Spleen (tissue), 11 donors: ENCODE data around the gene CPN2. TPM values are rescaled to one million over a fixed set of nuclear protein-coding genes. Genes with fewer than 3 reads are reported as not detected.

Experiments
- DNase-seq: peaks from one replicate; pipeline ENCODE4 v3.0.0-alpha.2; 2020
- H3K27ac ChIP-seq, 8 donors: fragments of 200-600 bp; sonication (generic) in 7 of 8; 1 replicate in 4 of 8; 2 replicates in 4 of 8; pipeline versions ENCODE4 v1.5.0 to v1.8.0; 2016 to 2021; ENCODE audit warnings: inconsistent platforms in 4 of 8, mild to moderate bottlenecking in 4 of 8, moderate library complexity in 1 of 8
- H3K27me3 ChIP-seq, 7 donors: fragments of 200-600 bp; sonication (generic) in 6 of 7; replicated peaks in 1 of 7; 1 replicate in 4 of 7; 2 replicates in 3 of 7; pipeline versions ENCODE4 v1.5.0 to v1.8.0; 2016 to 2021; ENCODE audit warnings: inconsistent platforms in 3 of 7, mild to moderate bottlenecking in 1 of 7
- H3K36me3 ChIP-seq, 6 donors: fragments of 200-600 bp; sonication (generic) in 5 of 6; 1 replicate in 4 of 6; 2 replicates in 2 of 6; pipeline versions ENCODE4 v1.5.0 to v1.8.0; 2016 to 2021; ENCODE audit warnings: inconsistent platforms in 2 of 6
- H3K4me1 ChIP-seq, 6 donors: fragments of 200-600 bp; sonication (generic) in 5 of 6; 1 replicate in 3 of 6; 2 replicates in 3 of 6; pipeline versions ENCODE4 v1.5.0 to v1.8.0; 2016 to 2021; ENCODE audit warnings: inconsistent platforms in 3 of 6
- H3K4me3 ChIP-seq, 8 donors: fragments of 200-600 bp; sonication (generic) in 7 of 8; 1 replicate in 4 of 8; 2 replicates in 4 of 8; pipeline versions ENCODE4 v1.5.0 to v1.8.0; 2016 to 2021; ENCODE audit warnings: inconsistent platforms in 4 of 8, mild to moderate bottlenecking in 4 of 8, moderate library complexity in 2 of 8
- H3K9me3 ChIP-seq, 8 donors: fragments of 200-600 bp; sonication (generic) in 7 of 8; 1 replicate in 4 of 8; 2 replicates in 4 of 8; pipeline versions ENCODE4 v1.5.0 to v1.8.0; 2016 to 2021; ENCODE audit warnings: inconsistent platforms in 4 of 8
- CTCF ChIP-seq, 11 experiments: fragments of 200-600 bp in 7 of 11; fragments of 450-650 bp in 4 of 11; sonication (generic) in 4 of 11; IDR thresholded peaks in 8 of 11; conservative IDR thresholded peaks in 3 of 11; 1 replicate in 7 of 11; 2 replicates in 4 of 11; pipeline versions ENCODE4 v1.4.0 to v1.8.0; 2016 to 2021; ENCODE audit warnings: antibody characterized with exemption in 11 of 11, inconsistent platforms in 4 of 11, mild to moderate bottlenecking in 1 of 11
- POLR2A ChIP-seq, 3 donors: fragments of 450-650 bp; IDR thresholded peaks; one replicate each; pipeline ENCODE4 v1.5.1; 2017; ENCODE audit warnings: antibody characterized with exemption in 3 of 3, mild to moderate bottlenecking in 1 of 3
- POLR2AphosphoS5 ChIP-seq, 3 donors: sonication (generic); formaldehyde crosslinking; IDR thresholded peaks; one replicate each; pipeline ENCODE4 v1.5.1; 2017; ENCODE audit warnings: antibody characterized with exemption in 3 of 3
- WGBS, 5 donors: extraction: QIAGEN DNeasy Blood & Tissue Kit in 3 of 5; methylation state at CpG; one replicate each; pipeline versions ENCODE4 v1.1.5 to v1.1.7; 2013 to 2018; 5-methylcytosine and 5-hydroxymethylcytosine counted together
- intact Hi-C: fragments of 100-400 bp; cut with DNase I; formaldehyde crosslinking; loops from one replicate; pipeline ENCODE4 v1.15.0; 2023; ENCODE audit warnings: low total_unique reads
- polyA plus RNA-seq, 3 donors: library from polyadenylated mRNA; stranded (reverse); fragments of 200-250 nt; gene quantifications; one replicate each; pipeline ENCODE4 v1.2.1, GENCODE V29; 2013
- total RNA-seq, 7 donors: library from RNA; depleted of rRNA in 3 of 7; stranded (reverse); fragments of >200 nt in 3 of 7; fragmentation: NEBNext Ultra II Directional in 4 of 7; extraction: Animal tissue kit (Norgen Biotek cat#: 25700) in 4 of 7; gene quantifications; one replicate each; pipeline versions ENCODE4 v1.1.0 to v1.2.1, GENCODE V29; 2016 to 2021
- donor health status: healthy with polysubstance abuse.
- donor health status: DM: no; HTN: no; CAD: no; lungs with moderate emphysema.
- donor health status: DM: no; HTN: no; CAD: no.
- donor health status: Bipolar disorder and iron deficiency.
- donor health status: healthy.
- donor health status: DM: no; HTN: no; CAD: no.
- donor health status: DM: yes; HTN: yes; CAD: no.

The CPN2 gene
- total and polyA plus RNA-seq, 10 donors = 0.26 to 4.4 (median 0.76) TPM

DNA sequence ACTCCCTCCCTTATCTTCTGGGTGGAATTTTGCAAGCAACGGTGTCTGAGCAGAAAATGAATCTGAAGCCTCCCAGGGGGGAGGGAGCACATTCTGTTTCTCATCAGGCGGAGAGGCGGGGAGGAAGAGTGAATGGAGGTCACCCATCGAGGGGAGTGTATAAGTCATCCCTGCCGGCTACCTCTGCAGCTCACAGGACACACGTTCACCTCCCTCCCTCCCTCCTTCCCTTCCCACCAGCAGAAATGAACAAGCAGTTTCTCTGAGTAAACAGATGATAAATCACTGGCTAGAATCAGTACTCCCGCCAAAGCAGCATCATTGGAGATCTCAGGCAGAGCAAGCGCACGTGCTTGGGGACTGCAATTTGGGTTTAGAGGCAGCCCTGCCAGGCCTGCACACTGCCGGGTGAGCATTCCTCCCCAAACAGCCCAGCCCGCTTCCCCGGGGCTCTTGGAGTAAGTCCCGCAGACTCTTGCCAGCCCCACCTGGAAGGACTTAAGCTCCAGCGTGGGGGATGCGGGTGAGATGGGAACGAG is 38.3 kb downstream of the CPN2 start:
- 26 to 48% (median 42%) methylated on average over 10 to 16 of the region's 16 CpGs for WGBS, 5 donors
- peak; percentile 73 for DNase-seq
- H3K27ac ChIP-seq = no peak overlapping the region
- H3K27me3 ChIP-seq = peaks cover 0 to 66% (median 12%) of the 10 kb centered on the region in 7 donors
- H3K36me3 ChIP-seq = no peaks in the 10 kb centered on the region
- intact Hi-C loops = loop anchor here (5.0 kb wide), 1 partner anchor 526 kb away; no protein-coding TSS in a partner anchor
- H3K4me1 ChIP-seq = peaks cover 15 to 59% (median 37%) of the 10 kb centered on the region in 6 donors
- TF ChIP-seq POLR2AphosphoS5 (IDR thresholded peaks at IDR 0.05) (no peak), POLR2A (IDR thresholded peaks at IDR 0.05) (no peak), CTCF (IDR thresholded peaks at IDR 0.05 in 8 of 11, conservative IDR thresholded peaks at IDR 0.05 in 3 of 11) (no peak)
- H3K9me3 ChIP-seq = no peaks in the 10 kb centered on the region
- H3K4me3 ChIP-seq = no peak overlapping the region

DNA sequence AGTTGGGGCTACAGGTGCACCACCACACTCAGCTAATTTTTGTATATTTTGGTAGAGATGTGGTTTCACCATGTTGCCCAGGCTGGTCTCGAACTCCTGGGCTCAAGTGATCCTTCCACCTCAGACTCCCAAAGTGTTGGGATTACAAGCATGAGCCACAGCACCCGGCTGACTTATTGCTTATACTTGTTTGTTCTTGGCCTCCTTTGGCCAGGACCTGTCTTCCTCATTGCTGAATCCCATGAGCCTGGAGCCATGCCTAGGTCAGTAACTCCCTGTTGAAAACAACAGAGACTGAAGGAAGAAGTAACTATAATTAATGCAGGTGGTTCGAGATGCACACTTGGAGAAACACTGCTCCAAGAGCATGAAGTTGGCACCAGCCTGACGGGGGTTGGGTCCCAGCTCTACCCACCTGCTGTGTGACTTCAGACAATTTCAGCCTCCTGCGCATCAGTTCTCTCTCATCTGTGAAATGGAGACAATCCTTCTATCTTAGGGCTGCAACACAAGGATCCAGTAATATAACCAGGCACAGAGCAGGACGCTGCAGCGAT is 38.9 kb downstream of the CPN2 start:
- WGBS, 5 donors = 66 to 79% (median 70%) methylated on average over 7 of the region's 7 CpGs
- TF ChIP-seq CTCF (IDR thresholded peaks at IDR 0.05 in 8 of 11, conservative IDR thresholded peaks at IDR 0.05 in 3 of 11) = no peak
- TF ChIP-seq POLR2AphosphoS5 (IDR thresholded peaks at IDR 0.05) = no peak
- TF ChIP-seq POLR2A (IDR thresholded peaks at IDR 0.05) = no peak
- H3K4me3 ChIP-seq = no peak overlapping the region
- intact Hi-C loops = loop anchor here (5.0 kb wide), 1 partner anchor 525 kb away; no protein-coding TSS in a partner anchor
- H3K27me3 ChIP-seq = peaks cover 0 to 66% (median 12%) of the 10 kb centered on the region in 7 donors
- no peaks in the 10 kb centered on the region for H3K36me3 ChIP-seq
- no peak overlapping the region for H3K27ac ChIP-seq
- H3K9me3 ChIP-seq = no peaks in the 10 kb centered on the region
- peaks cover 16 to 65% (median 42%) of the 10 kb centered on the region in 6 donors for H3K4me1 ChIP-seq
- peak; percentile 53 for DNase-seq

DNA sequence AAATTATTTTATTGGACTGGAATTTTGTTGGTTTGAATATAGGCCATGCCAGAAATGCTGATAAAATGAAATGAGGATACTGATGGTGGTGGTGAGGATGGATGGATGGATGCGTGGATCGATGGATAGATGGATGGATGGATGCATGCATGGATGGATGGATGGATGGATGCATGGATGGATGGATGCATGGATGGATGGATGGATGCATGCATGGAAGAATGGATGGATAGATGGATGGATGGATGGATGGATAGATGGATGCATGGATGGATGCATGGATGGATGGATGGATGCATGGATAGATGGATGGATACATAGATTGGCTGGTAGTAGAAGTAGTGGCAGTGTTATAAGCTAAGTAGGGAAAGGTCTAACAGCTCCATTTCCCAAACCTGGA is 40.1 kb downstream of the CPN2 start:
- no peak overlapping the region for H3K27ac ChIP-seq
- peaks cover 26 to 73% (median 51%) of the 10 kb centered on the region in 6 donors for H3K4me1 ChIP-seq
- DNase-seq = no peak
- intact Hi-C loops = loop anchor here (5.0 kb wide), 1 partner anchor 524 kb away; no protein-coding TSS in a partner anchor
- H3K27me3 ChIP-seq = peaks cover 0 to 66% (median 3%) of the 10 kb centered on the region in 7 donors
- H3K9me3 ChIP-seq = no peaks in the 10 kb centered on the region
- no peak overlapping the region for H3K4me3 ChIP-seq
- no peaks in the 10 kb centered on the region for H3K36me3 ChIP-seq
- TF ChIP-seq POLR2A (IDR thresholded peaks at IDR 0.05) = no peak
- 95 to 99% (median 97%) methylated on average over 2 of the region's 2 CpGs for WGBS, 5 donors

DNA sequence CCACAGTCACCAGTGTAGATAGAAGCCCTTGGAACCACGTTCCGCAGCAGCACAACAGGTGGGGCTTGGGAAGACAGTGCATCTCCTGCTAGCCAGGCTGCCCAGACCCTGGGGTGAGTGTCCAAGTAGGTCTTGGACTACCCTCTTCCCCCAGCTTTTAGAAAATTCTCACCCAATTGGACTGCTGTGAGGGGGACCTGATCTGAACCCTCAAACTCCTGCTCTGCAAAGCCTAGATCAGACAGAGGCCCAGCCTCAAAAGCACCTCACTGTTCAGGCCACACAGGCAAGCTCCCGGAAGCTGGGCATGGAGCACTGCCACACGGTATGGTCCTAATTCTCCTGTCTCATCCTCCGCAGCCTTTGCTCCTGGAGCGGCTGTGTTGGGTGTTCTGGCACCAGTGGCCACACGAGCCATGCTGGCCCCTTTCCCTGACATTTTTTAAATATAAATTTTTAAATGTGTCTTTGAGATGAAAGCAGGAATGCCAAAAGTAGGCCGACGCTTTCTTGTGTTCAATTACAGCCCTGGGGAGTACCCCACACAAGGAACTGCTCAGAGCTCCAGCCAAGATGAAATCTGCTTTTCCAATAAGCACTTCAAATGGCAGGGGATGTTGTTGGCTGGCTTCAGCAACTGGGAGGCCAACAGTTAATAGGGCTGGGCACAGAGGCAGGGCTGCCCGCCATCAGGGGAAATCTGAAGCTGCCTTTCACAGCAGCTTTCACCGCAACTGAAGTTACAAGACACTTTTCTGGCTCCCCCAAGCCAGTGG is 40.9 kb downstream of the CPN2 start:
- 84 to 95% (median 90%) methylated on average over 11 of the region's 11 CpGs for WGBS, 5 donors
- Histone ChIP-seq H3K36me3 (no peaks in the 10 kb centered on the region), H3K4me1 (peaks cover 25 to 73% (median 51%) of the 10 kb centered on the region in 6 donors), H3K27ac (no peak overlapping the region), H3K27me3 (peaks cover 0 to 61% (median 3%) of the 10 kb centered on the region in 7 donors), H3K4me3 (no peak overlapping the region), H3K9me3 (no peaks in the 10 kb centered on the region)
- no peak for TF ChIP-seq POLR2A (IDR thresholded peaks at IDR 0.05)
- no peak for TF ChIP-seq CTCF (IDR thresholded peaks at IDR 0.05 in 8 of 11, conservative IDR thresholded peaks at IDR 0.05 in 3 of 11)
- TF ChIP-seq POLR2AphosphoS5 (IDR thresholded peaks at IDR 0.05) = no peak
- intact Hi-C loops = loop anchor here (5.0 kb wide), 1 partner anchor 523 kb away; no protein-coding TSS in a partner anchor
- peak; percentile 68 for DNase-seq
